SKM-1 (cell line): Measurements from ENCODE around the gene C1R.
A peak's percentile ranks its signal among the peaks of the same experiment; 100 is the strongest.
"Not testable (repeated sequence)": the region's sequence is repeated elsewhere in the genome, so short reads cannot be mapped to it uniquely, and the experiment has no call there.

Experiments used
- DNase-seq: peaks from one replicate; lab custom pipeline; 2025; ENCODE audit not compliant: unreplicated experiment; lab: John Stamatoyannopoulos, UW

Gene C1R

DNA sequence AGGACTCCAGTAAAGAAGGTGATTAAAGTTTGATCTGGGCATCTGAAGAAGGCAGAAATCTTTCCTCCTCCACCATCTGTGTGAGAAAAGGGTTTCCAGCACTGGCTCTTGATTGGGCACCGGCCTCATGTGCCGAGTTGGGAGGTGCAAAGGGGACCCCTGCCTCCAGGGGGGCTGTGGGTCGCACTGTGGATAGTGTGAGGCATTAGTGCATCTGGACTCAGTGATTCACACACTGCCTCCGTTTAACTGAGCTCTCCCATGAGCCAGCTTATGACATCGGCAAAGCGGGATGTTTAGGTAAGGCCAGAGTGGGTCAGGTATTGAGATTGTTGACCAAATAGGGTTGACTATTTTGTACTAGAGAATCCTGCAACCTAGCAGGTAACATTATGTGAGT lies 22.9 kb downstream of the C1R start:
- no peak for DNase-seq

- no peak for DNase-seq
Observed at GRCh38 chr12:7068994-7069346, 23.3 kb downstream of the C1R start.

DNA sequence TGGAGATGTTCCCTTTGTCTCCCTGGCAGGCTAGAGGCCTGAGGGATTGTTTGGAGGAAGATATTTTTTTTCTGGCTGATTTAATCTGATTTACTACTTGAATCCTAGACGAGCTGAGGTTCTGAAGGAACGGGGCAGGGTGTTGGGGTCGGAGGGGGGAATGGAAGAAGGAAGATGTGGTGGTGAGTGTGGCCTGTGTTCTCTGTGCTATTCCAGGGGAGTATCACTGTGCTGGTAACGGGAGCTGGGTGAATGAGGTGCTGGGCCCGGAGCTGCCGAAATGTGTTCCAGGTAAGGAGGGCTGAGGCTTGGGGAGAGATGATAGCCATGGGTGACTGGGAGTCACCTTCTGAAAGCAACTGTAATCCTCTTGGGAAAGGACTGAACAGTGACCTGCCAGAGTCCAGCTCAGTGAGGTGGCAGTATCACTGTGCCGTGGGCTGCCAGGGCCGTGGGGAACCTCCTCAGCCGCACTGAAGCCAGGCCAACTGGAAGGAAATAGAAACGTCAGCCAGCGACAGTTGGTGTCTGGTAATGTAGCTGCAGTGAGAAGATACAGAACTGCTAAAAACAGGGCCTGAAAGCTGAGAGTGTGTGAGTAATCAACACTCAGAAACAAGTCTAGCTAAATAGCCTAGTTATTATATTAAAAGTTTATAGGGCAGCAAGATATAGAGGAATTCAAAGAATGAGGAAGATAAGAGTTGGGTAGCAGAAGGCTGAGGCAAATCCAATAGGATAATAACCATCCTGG lies 23.8 kb downstream of the C1R start:
- DNase-seq: no peak

GRCh38 chr12:7067096-7067495 lies 25.1 kb downstream of the C1R start:
- no peak for DNase-seq

DNA sequence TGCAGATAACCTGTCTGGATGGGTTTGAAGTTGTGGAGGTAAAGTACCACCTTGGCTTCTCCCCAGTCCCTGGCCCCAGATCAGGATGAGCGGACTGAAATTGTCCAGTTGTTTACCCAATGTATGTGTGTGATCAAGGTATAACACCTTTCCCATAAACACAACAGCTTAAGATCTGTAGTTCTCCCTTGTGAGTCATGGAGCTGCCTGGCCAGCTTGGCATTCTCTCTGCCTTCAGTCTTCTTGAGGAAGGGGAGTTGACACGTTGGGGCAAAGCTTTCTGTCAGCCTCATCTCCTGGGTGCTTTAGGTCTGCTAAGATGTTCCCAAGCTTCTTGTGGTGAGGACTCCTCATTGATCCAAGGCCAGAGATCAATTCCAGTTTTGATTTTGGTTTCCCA lies 25.6 kb downstream of the C1R start:
- DNase-seq: no peak

GRCh38 chr12:7065073-7065623 lies 27.1 kb downstream of the C1R start:
- no peak for DNase-seq

GRCh38 chr12:7064516-7064915 lies 27.7 kb downstream of the C1R start:
- DNase-seq: no peak

DNA sequence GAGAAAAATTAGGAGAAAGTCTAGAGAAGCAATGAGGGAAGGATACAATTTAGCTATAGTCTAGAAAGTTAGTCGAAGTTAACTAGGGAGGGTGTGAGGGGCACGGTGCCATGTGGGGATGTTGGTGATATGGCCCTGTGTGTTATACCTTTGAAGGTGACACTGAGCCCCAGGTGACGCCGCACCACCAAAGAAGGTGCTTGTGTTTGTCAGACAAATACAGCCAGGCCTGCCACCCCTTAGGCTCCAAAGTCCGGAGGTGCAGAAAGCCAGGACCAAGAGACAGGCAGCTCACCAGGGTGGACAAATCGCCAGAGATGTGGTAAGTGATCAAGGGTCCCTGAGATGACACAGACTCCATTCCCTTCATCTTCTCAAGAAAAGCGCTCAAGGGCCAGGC lies 30.6 kb downstream of the C1R start:
- DNase-seq: no peak

- no peak for DNase-seq
Observed at GRCh38 chr12:7061138-7061537, 31.1 kb downstream of the C1R start.

DNA sequence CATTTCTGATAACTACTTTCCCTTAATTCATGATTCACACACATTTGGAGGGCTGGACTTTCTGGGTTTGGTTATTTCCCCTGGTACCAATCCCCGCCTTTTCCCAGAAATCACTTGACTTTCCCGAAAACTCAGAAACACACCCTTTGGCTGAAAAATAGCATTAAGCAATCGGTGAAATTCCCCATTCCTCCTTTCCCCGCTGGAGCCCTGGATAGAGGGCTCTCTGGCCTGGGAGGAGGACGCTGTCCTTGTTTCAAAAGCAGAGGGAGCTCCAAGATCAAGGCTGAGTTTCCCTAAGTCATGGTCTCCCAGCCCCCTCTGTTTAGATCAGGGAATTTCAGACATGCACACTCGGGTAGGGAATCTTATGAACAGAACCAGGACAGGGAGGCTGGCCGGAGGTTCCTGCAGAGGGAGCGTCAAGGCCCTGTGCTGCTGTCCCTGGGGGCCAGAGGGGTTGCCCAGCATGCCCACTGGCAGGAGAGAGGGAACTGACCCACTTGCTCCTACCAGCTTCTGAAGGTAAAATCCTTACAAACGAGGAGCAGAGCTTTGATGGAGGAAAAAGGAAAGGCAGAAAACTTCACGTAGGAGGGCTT lies 31.8 kb downstream of the C1R start, which contains the start of gene C1S:
TSS of gene C1S (plus strand) at position 366 of the 602 bp plus-strand sequence. CDS start 1,195 bp downstream, outside the sequence.
- no peak for DNase-seq

GRCh38 chr12:7059780-7060179 lies 32.5 kb downstream of the C1R start:
- DNase-seq: no peak

DNA sequence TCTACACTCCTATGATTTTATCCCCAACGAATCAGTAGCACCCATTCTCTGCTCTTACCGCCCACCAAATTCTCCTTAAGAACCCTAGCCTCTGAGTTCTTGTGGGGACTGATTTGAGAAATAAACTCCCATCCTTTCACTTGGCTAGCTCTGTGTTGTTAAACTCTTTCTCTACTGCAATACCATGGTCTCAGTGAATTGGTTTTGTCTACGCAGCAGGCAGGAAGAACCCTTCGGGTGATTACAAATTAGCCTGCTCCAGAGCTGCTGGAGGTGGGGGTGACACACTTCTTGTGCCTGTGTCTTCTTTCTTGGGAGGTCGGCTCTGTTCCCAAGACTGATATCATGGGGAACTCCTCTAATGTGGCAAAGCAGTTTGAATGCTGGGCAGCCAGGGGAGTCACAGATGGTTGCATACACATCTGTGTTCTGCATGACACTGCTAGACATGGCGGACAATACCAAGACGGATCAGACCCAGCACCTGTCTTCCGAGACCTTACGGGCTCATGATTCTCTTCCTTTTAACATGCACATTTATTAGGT lies 33.3 kb downstream of the C1R start:
- no peak for DNase-seq

GRCh38 chr12:7058163-7058845 lies 33.9 kb downstream of the C1R start:
- no peak for DNase-seq

DNA sequence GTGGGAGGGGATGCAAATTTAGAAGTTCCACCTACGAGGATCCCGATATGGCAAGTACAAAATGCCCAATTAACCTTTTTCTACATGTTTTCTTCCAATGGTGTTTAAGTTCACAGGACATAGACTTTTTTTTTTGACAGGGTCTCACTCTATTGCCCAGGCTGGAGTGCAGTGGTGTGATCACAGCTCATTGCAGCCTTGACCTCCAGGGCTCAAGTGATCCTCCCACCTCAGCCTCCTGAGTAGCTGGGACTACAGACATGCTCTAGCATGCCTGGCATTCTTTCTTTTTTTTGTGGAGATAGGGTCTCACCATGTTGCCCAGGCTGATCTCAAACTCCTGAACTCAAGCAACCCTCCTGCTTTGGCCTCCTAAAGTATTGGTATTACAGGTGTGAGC lies 36.5 kb downstream of the C1R start:
- not testable (repeated sequence) for DNase-seq

DNA sequence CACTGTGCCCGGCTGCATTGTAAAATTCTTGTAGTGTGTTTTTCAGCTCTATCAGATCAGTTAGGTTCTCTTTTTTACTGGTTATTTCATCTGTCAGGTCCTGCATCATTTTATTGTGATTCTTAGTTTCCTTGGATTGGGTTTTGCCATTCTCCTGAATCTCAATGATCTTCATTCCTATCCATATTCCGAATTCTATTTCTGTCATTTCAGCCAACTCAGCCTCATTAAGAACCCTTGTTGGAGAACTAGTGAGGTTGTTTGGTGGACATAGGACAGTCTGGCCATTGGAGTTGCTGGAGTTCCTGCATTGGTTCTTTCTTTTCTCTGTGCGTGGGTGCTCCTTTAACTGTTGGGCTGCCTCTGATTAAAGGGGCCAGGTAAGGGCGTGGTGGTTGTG lies 37.3 kb downstream of the C1R start:
- no peak for DNase-seq

DNA sequence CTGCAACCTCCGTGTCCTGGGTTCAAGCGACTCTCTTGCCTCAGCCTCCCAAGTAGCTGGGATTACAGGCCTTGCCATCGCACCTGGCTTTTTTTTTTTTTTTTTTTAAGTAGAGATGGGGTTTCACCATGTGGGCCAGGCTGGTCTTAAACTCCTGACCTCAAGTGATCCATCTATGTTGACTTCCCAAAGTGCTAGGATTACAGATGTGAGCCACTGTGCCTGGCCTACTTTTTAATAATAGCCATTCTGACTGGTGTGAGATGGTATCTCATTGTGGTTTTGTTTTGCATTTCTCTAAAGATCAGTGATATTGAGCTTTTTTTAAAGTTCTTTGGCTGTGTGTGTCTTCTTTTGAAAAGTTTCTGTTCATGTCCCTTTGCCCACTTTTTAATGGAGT lies 42.3 kb downstream of the C1R start:
- not testable (repeated sequence) for DNase-seq

GRCh38 chr12:7049445-7049951 lies 42.7 kb downstream of the C1R start:
- DNase-seq: not testable (repeated sequence)

DNA sequence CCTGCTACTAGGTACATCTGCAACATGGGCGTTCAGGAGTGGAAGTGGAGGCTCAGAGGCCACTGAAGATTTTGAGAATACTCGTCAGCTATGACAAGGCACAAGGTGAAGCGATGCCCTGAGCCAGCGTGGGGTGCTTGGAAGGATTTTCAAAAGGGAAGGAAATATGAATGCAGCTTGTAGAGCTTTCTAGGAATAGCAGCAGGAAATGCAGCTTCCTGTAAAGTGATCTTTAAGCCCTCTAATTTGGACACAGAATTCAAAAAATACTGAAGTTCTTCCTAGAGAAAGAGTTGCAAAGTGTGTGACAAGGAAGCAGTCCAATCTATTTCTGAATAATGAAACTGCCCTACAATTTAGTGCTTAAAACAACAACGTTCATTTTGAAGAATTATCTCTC lies 44.9 kb downstream of the C1R start:
- no peak for DNase-seq

- DNase-seq: no peak
Observed at GRCh38 chr12:7046383-7047105, 45.7 kb downstream of the C1R start.

DNA sequence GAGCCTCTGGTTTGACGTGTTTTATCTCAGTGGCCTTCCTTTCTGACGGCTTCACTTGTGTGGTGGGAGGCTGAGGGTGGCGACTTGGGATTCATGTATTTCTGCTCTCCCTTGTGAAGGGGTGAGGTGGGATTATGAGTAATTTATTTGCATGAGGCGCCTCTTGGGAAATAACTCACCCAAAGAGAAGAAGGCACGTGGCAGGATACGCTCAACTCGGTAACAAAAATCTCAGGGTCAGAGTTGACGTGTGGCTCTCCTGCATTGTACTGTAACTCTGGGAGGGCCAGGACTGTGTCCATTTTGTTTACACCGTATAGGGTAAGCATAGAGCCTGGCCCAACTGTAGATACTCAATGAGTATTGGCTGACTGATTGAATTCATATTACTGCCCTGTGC lies 46.3 kb downstream of the C1R start:
- DNase-seq: no peak

GRCh38 chr12:7042842-7043241 lies 49.4 kb downstream of the C1R start:
- peak; percentile 9 for DNase-seq
